Neural cell (in vitro differentiated cells): ENCODE measurements around the gene NFE2L1. TPM values are rescaled to one million over a fixed set of nuclear protein-coding genes. Genes with fewer than 3 reads are reported as not detected.

Experiments
- H2AFZ ChIP-seq: fragments of 200-600, 300-800 bp; sonication (generic), shearing (Covaris generic); 2 replicates; pipeline ENCODE4 v1.6.0; 2014; ENCODE audit warnings: low read depth, mild to moderate bottlenecking, antibody characterized with exemption, low read length, moderate library complexity
- H3F3A ChIP-seq: fragments of 200-600 bp; shearing (Covaris generic); 2 replicates; pipeline ENCODE4 v1.6.1; 2016; ENCODE audit warnings: mild to moderate bottlenecking, moderate library complexity, mixed read lengths, antibody characterized with exemption, low read length; ENCODE audit not compliant: insufficient read depth, poor library complexity, severe bottlenecking
- H3K27ac ChIP-seq: fragments of 200-600, 300-800 bp; sonication (generic), shearing (Covaris generic); 2 replicates; pipeline ENCODE4 v1.5.1; 2014; ENCODE audit warnings: mild to moderate bottlenecking, low read length, moderate library complexity
- H3K27me3 ChIP-seq: fragments of 300-800, 200-600 bp; sonication (generic), shearing (Covaris generic); 2 replicates; pipeline ENCODE4 v1.6.0; 2014; ENCODE audit warnings: mild to moderate bottlenecking, low read depth, low read length, moderate library complexity; ENCODE audit not compliant: insufficient read depth
- H3K36me3 ChIP-seq: fragments of 300-800, 200-600 bp; sonication (generic), shearing (Covaris generic); 2 replicates; pipeline ENCODE4 v1.5.1; 2014; ENCODE audit warnings: mild to moderate bottlenecking, antibody characterized with exemption, low read length, moderate library complexity; ENCODE audit not compliant: insufficient read depth
- H3K4me2 ChIP-seq: fragments of 300-800, 200-600 bp; sonication (generic), shearing (Covaris generic); 2 replicates; pipeline ENCODE4 v1.6.0; 2014; ENCODE audit warnings: mild to moderate bottlenecking, low read length
- H3K4me3 ChIP-seq: fragments of 300-800, 200-600 bp; sonication (generic), shearing (Covaris generic); 2 replicates; pipeline ENCODE4 v1.5.1; 2014; ENCODE audit warnings: mild to moderate bottlenecking, low read length, moderate library complexity
- H3K79me2 ChIP-seq: fragments of 200-600 bp; shearing (Covaris generic); replicated peaks from 2 replicates; pipeline ENCODE4 v1.6.0; 2014; ENCODE audit warnings: mild to moderate bottlenecking, low read length, moderate library complexity; ENCODE audit not compliant: insufficient read depth
- H3K9ac ChIP-seq: fragments of 300-800, 200-600 bp; sonication (generic), shearing (Covaris generic); 2 replicates; pipeline ENCODE4 v1.6.1; 2016; ENCODE audit warnings: mild to moderate bottlenecking, low read length, mixed read lengths
- H3K9me2 ChIP-seq: fragments of 200-600 bp; shearing (Covaris generic); 2 replicates; pipeline ENCODE4 v1.6.1; 2016; ENCODE audit warnings: mild to moderate bottlenecking, low read length, mixed read lengths; ENCODE audit not compliant: insufficient read depth
- H3K9me3 ChIP-seq: fragments of 200-600, 300-800 bp; sonication (generic), shearing (Covaris generic); 2 replicates; pipeline ENCODE4 v1.6.1; 2016; ENCODE audit warnings: mild to moderate bottlenecking, mixed run types, low read length, moderate library complexity, mixed read lengths
- H4K20me1 ChIP-seq: fragments of 200-600 bp; shearing (Covaris generic); 2 replicates; pipeline ENCODE4 v1.6.1; 2016; ENCODE audit warnings: mild to moderate bottlenecking, mixed run types; ENCODE audit not compliant: insufficient read depth
- EP300 ChIP-seq: fragments of 450-650 bp; conservative IDR thresholded peaks from 2 replicates; pipeline ENCODE4 v1.6.1; 2014; ENCODE audit warnings: antibody characterized with exemption, mild to moderate bottlenecking, moderate library complexity; ENCODE audit not compliant: poor library complexity, severe bottlenecking
- EZH2 ChIP-seq: fragments of 200-600, 300-800 bp; shearing (Covaris generic), sonication (generic); IDR thresholded peaks from 2 replicates; pipeline ENCODE4 v1.6.1; 2014; ENCODE audit warnings: antibody characterized with exemption, low read length, borderline replicate concordance, mild to moderate bottlenecking; ENCODE audit not compliant: insufficient read depth, poor library complexity, severe bottlenecking
- MXI1 ChIP-seq: fragments of 450-650 bp; conservative IDR thresholded peaks from 2 replicates; pipeline ENCODE4 v1.6.1; 2014; ENCODE audit warnings: antibody characterized with exemption, mild to moderate bottlenecking; ENCODE audit not compliant: poor library complexity, severe bottlenecking
- POLR2AphosphoS5 ChIP-seq: IDR thresholded peaks from 2 replicates; pipeline ENCODE4 v1.6.1; 2012
- RAD21 ChIP-seq: fragments of 450-650 bp; conservative IDR thresholded peaks from 2 replicates; pipeline ENCODE4 v1.6.1; 2014; ENCODE audit warnings: antibody characterized with exemption, mild to moderate bottlenecking, moderate library complexity
- REST ChIP-seq: IDR thresholded peaks from 2 replicates; pipeline ENCODE4 v1.6.1; 2012; ENCODE audit warnings: borderline replicate concordance
- SMC3 ChIP-seq: fragments of 450-650 bp; conservative IDR thresholded peaks from 2 replicates; pipeline ENCODE4 v1.6.1; 2014; ENCODE audit warnings: antibody characterized with exemption, mild to moderate bottlenecking, moderate library complexity; ENCODE audit not compliant: poor library complexity
- TAF1 ChIP-seq: IDR thresholded peaks from 2 replicates; pipeline ENCODE4 v1.6.1; 2012; ENCODE audit warnings: low read depth
- polyA plus RNA-seq: library from polyadenylated mRNA; depleted of rRNA; stranded (reverse); fragments of >200 nt; gene quantifications from 2 replicates; pipeline ENCODE4 v1.2.3, GENCODE V29; 2014
- TF ChIP-seq, protein P1 (sequence below): fragments of 450-650 bp; IDR thresholded peaks from 2 replicates; pipeline ENCODE4 v1.5.1; 2014; ENCODE audit warnings: antibody characterized with exemption, mild to moderate bottlenecking, moderate library complexity; ENCODE audit not compliant: poor library complexity, severe bottlenecking

Gene NFE2L1
- polyA plus RNA-seq, 1 donor from 2014 or later = 48.4 TPM

DNA sequence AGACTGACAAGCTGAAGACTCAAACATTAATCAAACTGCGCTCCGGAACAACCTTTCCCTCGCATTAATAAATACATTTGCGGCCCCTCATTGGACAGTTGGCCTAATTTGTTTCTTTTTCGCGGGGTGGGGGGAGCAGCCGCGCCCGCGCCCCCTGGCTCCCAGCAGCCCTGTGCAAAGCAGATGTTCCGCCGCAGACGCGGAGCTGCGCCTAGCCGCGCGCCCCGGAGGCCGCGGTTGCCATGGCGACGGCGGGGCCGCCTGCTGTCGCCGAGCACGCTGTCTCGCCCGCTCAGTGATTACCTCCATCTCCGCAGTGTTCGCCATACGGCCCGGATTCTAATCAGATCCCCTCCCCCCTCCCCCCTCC, 36.0 kb upstream of the NFE2L1 start:
- no peaks in the 10 kb centered on the region for H3K9me3 ChIP-seq
- no peaks in the 10 kb centered on the region for H3K36me3 ChIP-seq
- peak overlapping the region; percentile 46 for H2AFZ ChIP-seq
- H3F3A ChIP-seq = no peaks in the 10 kb centered on the region
- peak overlapping the region; percentile 96 for H3K27ac ChIP-seq
- no peaks in the 10 kb centered on the region for H4K20me1 ChIP-seq
- H3K79me2 ChIP-seq = no peaks in the 10 kb centered on the region
- peak overlapping the region; percentile 75 for H3K9ac ChIP-seq
- peak overlapping the region; percentile 98 for H3K4me2 ChIP-seq
- H3K9me2 ChIP-seq = no peaks in the 10 kb centered on the region
- peak overlapping the region; percentile 64 for H3K4me3 ChIP-seq
- no peaks in the 10 kb centered on the region for H3K27me3 ChIP-seq
- TF ChIP-seq, protein P1, sequence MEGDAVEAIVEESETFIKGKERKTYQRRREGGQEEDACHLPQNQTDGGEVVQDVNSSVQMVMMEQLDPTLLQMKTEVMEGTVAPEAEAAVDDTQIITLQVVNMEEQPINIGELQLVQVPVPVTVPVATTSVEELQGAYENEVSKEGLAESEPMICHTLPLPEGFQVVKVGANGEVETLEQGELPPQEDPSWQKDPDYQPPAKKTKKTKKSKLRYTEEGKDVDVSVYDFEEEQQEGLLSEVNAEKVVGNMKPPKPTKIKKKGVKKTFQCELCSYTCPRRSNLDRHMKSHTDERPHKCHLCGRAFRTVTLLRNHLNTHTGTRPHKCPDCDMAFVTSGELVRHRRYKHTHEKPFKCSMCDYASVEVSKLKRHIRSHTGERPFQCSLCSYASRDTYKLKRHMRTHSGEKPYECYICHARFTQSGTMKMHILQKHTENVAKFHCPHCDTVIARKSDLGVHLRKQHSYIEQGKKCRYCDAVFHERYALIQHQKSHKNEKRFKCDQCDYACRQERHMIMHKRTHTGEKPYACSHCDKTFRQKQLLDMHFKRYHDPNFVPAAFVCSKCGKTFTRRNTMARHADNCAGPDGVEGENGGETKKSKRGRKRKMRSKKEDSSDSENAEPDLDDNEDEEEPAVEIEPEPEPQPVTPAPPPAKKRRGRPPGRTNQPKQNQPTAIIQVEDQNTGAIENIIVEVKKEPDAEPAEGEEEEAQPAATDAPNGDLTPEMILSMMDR = peak; percentile 26
- TF ChIP-seq MXI1 (peak; percentile 81), POLR2AphosphoS5 (peak; percentile 41), SMC3 (no peak), RAD21 (no peak), EZH2 (no peak), REST (no peak), EP300 (peak; percentile 55)

DNA sequence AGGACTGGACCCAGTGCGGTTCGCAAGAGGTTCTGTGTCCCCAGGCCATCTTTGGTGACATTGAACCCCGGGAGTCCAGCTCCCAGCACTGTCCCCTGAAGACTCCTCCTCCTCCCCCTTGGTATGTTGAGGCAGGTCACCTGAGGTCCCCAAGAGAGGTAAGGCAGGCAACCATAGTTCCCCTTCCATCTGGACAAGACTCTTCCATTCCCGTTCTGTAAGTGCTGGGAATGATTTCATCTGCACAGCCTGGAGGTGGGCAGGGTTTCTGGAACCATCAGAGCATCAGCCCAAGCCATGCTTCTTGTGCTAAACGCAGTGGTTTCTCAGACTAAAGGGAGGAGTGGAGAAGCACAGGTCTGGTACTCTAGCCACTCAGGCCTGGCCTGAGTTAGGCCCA, 35.5 kb upstream of the NFE2L1 start:
- H2AFZ ChIP-seq = no peak overlapping the region
- no peak for TF ChIP-seq MXI1
- TF ChIP-seq SMC3 = no peak
- TF ChIP-seq RAD21 = no peak
- TF ChIP-seq, protein P1 = no peak
- no peak for TF ChIP-seq EP300
- TF ChIP-seq TAF1 = no peak
- no peak for TF ChIP-seq POLR2AphosphoS5
- TF ChIP-seq REST = no peak
- no peak for TF ChIP-seq EZH2
- peak overlapping the region; percentile 96 for H3K27ac ChIP-seq
- H4K20me1 ChIP-seq = no peaks in the 10 kb centered on the region
- H3K4me3 ChIP-seq = peak overlapping the region; percentile 64
- H3K79me2 ChIP-seq = no peaks in the 10 kb centered on the region
- no peaks in the 10 kb centered on the region for H3K9me3 ChIP-seq
- no peaks in the 10 kb centered on the region for H3K36me3 ChIP-seq
- peak overlapping the region; percentile 65 for H3K9ac ChIP-seq
- H3K27me3 ChIP-seq = no peaks in the 10 kb centered on the region
- no peaks in the 10 kb centered on the region for H3F3A ChIP-seq
- peak overlapping the region; percentile 10 for H3K4me2 ChIP-seq
- no peaks in the 10 kb centered on the region for H3K9me2 ChIP-seq
